KBM-7 (cell line): Measurements from ENCODE around the gene CRACR2B.

Source experiments
- DNase-seq: peaks from one replicate; pipeline ENCODE4 v3.0.0-alpha.2; 2015
- in situ Hi-C: fragments of 300-500 bp; cut with MboI; formaldehyde crosslinking; loops from 2 replicates; pipeline ENCODE4 v1.14.3; 2020; ENCODE audit warnings: low sequenced_read_pairs, low pct_unique_long_range_greater_than_20kb, mixed read lengths

Gene CRACR2B

GRCh38 chr11:808427-809286 is 19.1 kb upstream of the CRACR2B start:
- DNase-seq, result no peak
- in situ Hi-C loops, result no loop called here

GRCh38 chr11:809287-810039 is 18.3 kb upstream of the CRACR2B start, which contains the start of gene RPLP2:
Gene RPLP2 (plus strand): TSS chr11:809967. CDS start chr11:810235, 268 bp downstream.
- peak; percentile 97 for DNase-seq
- in situ Hi-C loops, result no loop called here

- no peak for DNase-seq
- in situ Hi-C loops, result no loop called here
Measured at GRCh38 chr11:810040-810567, 17.6 kb upstream of the CRACR2B start.

- in situ Hi-C loops, result no loop called here
- DNase-seq, result no peak
Measured at GRCh38 chr11:811446-812245, 16.1 kb upstream of the CRACR2B start.

- DNase-seq, result no peak
- in situ Hi-C loops, result no loop called here
Measured at GRCh38 chr11:812390-812789, 15.3 kb upstream of the CRACR2B start.

- DNase-seq, result no peak
- in situ Hi-C loops, result no loop called here
Measured at GRCh38 chr11:813072-813455, 14.7 kb upstream of the CRACR2B start.

GRCh38 chr11:813456-814096 is 14.1 kb upstream of the CRACR2B start:
- in situ Hi-C loops, result no loop called here

GRCh38 chr11:815675-816432 is 11.9 kb upstream of the CRACR2B start:
- in situ Hi-C loops, result no loop called here

More at GRCh38 chr11:813456-814096, 14.1 kb upstream of the CRACR2B start:
- no peak for DNase-seq

GRCh38 chr11:816433-816779 is 11.3 kb upstream of the CRACR2B start:
- in situ Hi-C loops, result no loop called here
- no peak for DNase-seq

More at GRCh38 chr11:815675-816432, 11.9 kb upstream of the CRACR2B start:
- DNase-seq, result no peak

GRCh38 chr11:818396-819128 is 9.2 kb upstream of the CRACR2B start, which contains the start of gene PNPLA2:
Gene PNPLA2 (plus strand): TSS chr11:818914. CDS start chr11:819719, 805 bp downstream.
- in situ Hi-C loops, result no loop called here
- no peak for DNase-seq

- peak; percentile 80 for DNase-seq
- in situ Hi-C loops, result no loop called here
Measured at GRCh38 chr11:819129-819931, 8.4 kb upstream of the CRACR2B start.

GRCh38 chr11:819943-820649 is 7.6 kb upstream of the CRACR2B start:
- DNase-seq, result peak; percentile 89
- in situ Hi-C loops, result no loop called here

- in situ Hi-C loops, result no loop called here
- DNase-seq, result no peak
Measured at GRCh38 chr11:820655-821511, 6.8 kb upstream of the CRACR2B start.

GRCh38 chr11:821512-822371 is 6.0 kb upstream of the CRACR2B start:
- in situ Hi-C loops, result no loop called here
- no peak for DNase-seq
